ENCODE results near the gene OXSR1. TPM values are rescaled to one million over a fixed set of nuclear protein-coding genes. Genes with fewer than 3 reads are reported as not detected.
A peak's percentile ranks its signal among the peaks of the same experiment; 100 is the strongest.

Gene OXSR1
- polyA plus RNA-seq, 2 of the 4 experiments (the other 2 are of a cell fraction) = 30.2 to 44.0 TPM

- TF ChIP-seq REST (IDR thresholded peaks at IDR 0.05) (0 out of 2 replicates have a peak, but pooled peaks have one; percentile 22), MAFK (IDR thresholded peaks at IDR 0.05; ENCODE audit: partially characterized antibody) (no peak), BCL3 (IDR thresholded peaks at IDR 0.05) (peak; percentile 74; the same call in 1 of the 3 replicates), FOXS1 (CRISPR knock-in tag; IDR thresholded peaks at IDR 0.05) (no peak), TFCP2L1 (CRISPR knock-in tag; IDR thresholded peaks at IDR 0.05) (no peak), MYC (IDR thresholded peaks at IDR 0.05; ENCODE audit: borderline replicate concordance, low read length) (no peak), ZC3H11A (IDR thresholded peaks at IDR 0.05) (no peak), MAZ (IDR thresholded peaks at IDR 0.05; ENCODE audit: borderline replicate concordance, low read depth, low read length) (no peak), NR3C1 (IDR thresholded peaks at IDR 0.05) (no peak), KDM1A (IDR thresholded peaks at IDR 0.05; ENCODE audit: low read depth) (no peak), ZNF302 (CRISPR knock-in tag; IDR thresholded peaks at IDR 0.05) (no peak), GATA3 (IDR thresholded peaks at IDR 0.05; ENCODE audit: borderline replicate concordance) (no peak), BHLHE40 (IDR thresholded peaks at IDR 0.05; ENCODE audit: low read depth, low read length) (no peak), HES2 (IDR thresholded peaks at IDR 0.05) (no peak), HOXB5 (CRISPR knock-in tag; IDR thresholded peaks at IDR 0.05) (no peak)
Measured at GRCh38 chr3:38164643-38164951, 740 bp upstream of the OXSR1 start (continued).

DNA sequence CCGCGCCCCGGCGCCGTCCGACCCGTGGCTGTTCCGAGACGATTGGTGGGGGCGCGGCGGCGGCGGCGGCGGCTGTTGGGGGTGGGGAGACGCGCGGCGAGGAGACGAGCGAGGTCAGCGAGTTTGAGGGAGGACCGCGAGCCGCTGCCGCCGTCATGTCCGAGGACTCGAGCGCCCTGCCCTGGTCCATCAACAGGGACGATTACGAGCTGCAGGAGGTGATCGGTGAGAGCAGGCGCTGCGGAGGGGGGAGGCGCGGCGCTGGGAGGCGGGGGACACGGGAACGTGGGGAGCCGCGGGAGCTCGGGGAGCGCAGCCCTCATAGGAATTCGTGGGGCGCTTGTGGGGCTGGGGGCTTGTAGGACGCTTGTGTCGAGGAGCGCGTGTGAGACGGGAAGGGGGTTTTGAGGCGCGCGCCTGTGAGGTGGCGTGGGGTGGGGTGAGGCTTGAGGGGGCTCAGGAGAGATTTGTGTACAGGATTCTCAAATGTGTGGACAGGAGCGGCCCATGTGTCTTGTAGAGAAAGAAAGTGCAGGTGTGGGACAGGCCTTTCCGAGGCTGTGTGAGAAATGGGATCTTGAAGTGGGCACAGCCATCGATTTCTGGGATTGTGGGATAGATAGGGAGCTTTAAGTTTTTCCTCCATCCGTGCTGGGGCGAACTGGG, 518 bp downstream of the OXSR1 start:
- no peak for FAIRE-seq
- H3K27ac ChIP-seq = peak overlapping the region; percentile 96 to 99
- H3K4me1 ChIP-seq = peaks cover 27% of the 10 kb centered on the region
- no peaks in the 10 kb centered on the region for H3K9me3 ChIP-seq
- CTCF ChIA-PET = interaction anchor here (1.1 to 3.5 kb wide), 6 partner anchors 10 to 143 kb away, joined by 4 to 19 read pairs (median 6); partner anchors contain the start of genes ACAA1 and MYD88
- 2% methylated on average over 16 of the region's 62 CpGs for WGBS (ENCODE audit: missing lambda C conversion rate)
- POLR2A ChIA-PET = interaction anchor here (1.2 to 4.2 kb wide), 7 partner anchors 24 to 330 kb away, joined by 3 to 75 read pairs (median 4); partner anchors contain the start of genes ACAA1, ACVR2B, EXOG and MYD88
- DNase-seq (ENCODE audit: low read depth in 1 of 2, low spot score in 1 of 2) = peak; percentile 61 to 62
- peak; percentile 47 to 52 for ATAC-seq
- peak overlapping the region; percentile 64 for H3K4me3 ChIP-seq
- H3K4me2 ChIP-seq = peak overlapping the region; percentile 79
- TF ChIP-seq CTCF (IDR thresholded peaks at IDR 0.05) = no peak
- TF ChIP-seq PHF8 (IDR thresholded peaks at IDR 0.05; ENCODE audit: borderline replicate concordance, low read depth) = peak; percentile 43; the same call in 1 of the 2 replicates
